ENCODE results near the gene EFHC1. TPM values are rescaled to one million over a fixed set of nuclear protein-coding genes. Genes with fewer than 3 reads are reported as not detected.
A peak's percentile ranks its signal among the peaks of the same experiment; 100 is the strongest.

Gene EFHC1
- total RNA-seq, 1 donor from 2014 or later: 14.1 TPM

DNA sequence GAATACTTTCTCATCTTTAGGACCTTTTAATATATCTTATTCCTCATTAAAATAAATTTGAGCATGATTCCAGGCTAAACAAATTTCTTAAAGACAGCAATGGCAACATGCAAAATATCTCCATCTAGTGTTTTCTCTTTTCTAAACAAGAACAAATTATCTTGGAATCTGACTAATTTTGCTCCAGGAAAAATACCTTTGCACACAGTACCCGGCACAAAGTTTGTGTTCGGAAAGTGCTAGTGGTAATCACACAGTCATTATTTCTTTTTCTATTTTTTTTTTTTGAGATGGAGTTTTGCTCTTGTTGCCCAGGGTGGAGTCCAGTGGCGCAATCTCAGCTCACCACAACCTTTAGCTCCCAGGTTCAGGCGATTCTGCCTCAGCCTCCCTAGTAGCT is 8.2 kb upstream of the EFHC1 start:
- Histone ChIP-seq H3K4me3 (ENCODE audit: low read length in 3 of 3) (no peak overlapping the region), H3K4me1 (ENCODE audit: control insufficient read depth in 3 of 3, insufficient read depth in 3 of 3, low read length in 3 of 3) (peaks cover 0 to 3% (median 3%) of the 10 kb centered on the region in 3 donors), H3K36me3 (ENCODE audit: control insufficient read depth in 3 of 3, insufficient read depth in 3 of 3, low read length in 3 of 3) (no peaks in the 10 kb centered on the region), H3K9ac (ENCODE audit: low read depth in 1 of 3, low read length in 3 of 3) (no peak overlapping the region), H3K27me3 (ENCODE audit: control insufficient read depth in 3 of 3, insufficient read depth in 3 of 3, low read length in 3 of 3) (no peaks in the 10 kb centered on the region), H3K9me3 (ENCODE audit: control insufficient read depth in 3 of 3, low read length in 3 of 3) (no peaks in the 10 kb centered on the region), H3K27ac (ENCODE audit: low read depth, low read length) (no peak overlapping the region)

DNA sequence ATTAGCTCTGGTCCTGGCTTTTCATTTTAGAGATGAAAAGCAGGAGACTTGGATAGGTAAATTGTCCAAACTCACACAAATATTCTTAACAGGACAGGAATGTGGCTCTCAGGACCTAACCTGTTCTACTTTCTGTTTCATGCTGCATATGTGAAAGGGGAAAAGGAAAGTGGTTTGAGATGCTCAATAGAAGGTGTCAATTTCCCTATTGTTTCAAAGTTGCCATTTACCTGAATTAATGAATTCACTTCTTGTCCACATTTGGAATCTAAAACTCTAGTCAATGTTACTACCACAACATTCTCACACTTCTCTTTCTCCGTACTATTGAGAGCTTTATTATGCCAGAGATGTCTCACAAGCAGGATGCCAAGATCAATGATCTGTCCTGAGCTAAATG is 4.8 kb upstream of the EFHC1 start:
- Histone ChIP-seq H3K36me3 (ENCODE audit: control insufficient read depth in 3 of 3, insufficient read depth in 3 of 3, low read length in 3 of 3) (peaks cover 0 to 2% (median 0%) of the 10 kb centered on the region in 3 donors), H3K27ac (ENCODE audit: low read depth, low read length) (no peak overlapping the region), H3K9me3 (ENCODE audit: control insufficient read depth in 3 of 3, low read length in 3 of 3) (no peaks in the 10 kb centered on the region), H3K27me3 (ENCODE audit: control insufficient read depth in 3 of 3, insufficient read depth in 3 of 3, low read length in 3 of 3) (no peaks in the 10 kb centered on the region), H3K4me1 (ENCODE audit: control insufficient read depth in 3 of 3, insufficient read depth in 3 of 3, low read length in 3 of 3) (peaks cover under 1 to 20% (median 10%) of the 10 kb centered on the region in 3 donors), H3K4me3 (ENCODE audit: low read length in 3 of 3) (no peak overlapping the region), H3K9ac (ENCODE audit: low read depth in 1 of 3, low read length in 3 of 3) (no peak overlapping the region)

DNA sequence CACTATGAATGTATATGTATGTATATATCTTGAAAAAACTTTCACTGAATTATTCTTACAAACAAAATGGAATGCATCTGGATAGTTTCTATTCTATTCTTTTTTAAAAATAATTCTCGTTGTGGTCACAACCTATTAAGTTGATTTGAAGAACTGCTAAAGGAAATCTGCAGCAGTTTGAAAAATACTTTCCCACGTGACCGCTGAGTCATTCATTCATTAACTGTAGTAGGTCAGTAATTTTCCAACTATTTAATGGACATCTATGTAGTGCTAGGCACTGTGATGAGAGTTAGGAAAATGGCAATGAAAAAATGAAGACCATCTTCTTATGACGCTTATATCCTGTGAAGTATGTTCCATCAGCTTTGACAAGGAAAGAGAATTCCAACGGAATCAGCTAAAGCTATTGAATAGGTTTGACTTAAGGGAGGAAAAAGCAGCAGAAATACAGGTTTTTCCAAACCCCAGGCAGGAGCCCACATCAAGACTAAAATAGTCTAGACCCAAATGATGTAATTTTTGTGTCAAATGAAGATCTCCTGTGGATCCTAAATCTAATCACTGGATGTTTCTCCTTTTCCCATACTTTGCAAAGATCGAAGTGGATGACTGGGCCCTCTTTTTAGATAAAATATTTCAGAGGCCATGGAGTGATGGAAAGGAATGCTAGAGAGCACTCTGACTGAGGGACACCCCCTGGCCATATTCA is 4.1 kb upstream of the EFHC1 start:
- H3K9me3 ChIP-seq (ENCODE audit: control insufficient read depth in 3 of 3, low read length in 3 of 3): no peaks in the 10 kb centered on the region
- no peak overlapping the region for H3K4me3 ChIP-seq (ENCODE audit: low read length in 3 of 3)
- H3K27me3 ChIP-seq (ENCODE audit: control insufficient read depth in 3 of 3, insufficient read depth in 3 of 3, low read length in 3 of 3): no peaks in the 10 kb centered on the region
- H3K36me3 ChIP-seq (ENCODE audit: control insufficient read depth in 3 of 3, insufficient read depth in 3 of 3, low read length in 3 of 3): peaks cover 0 to 2% (median 0%) of the 10 kb centered on the region in 3 donors
- H3K9ac ChIP-seq (ENCODE audit: low read depth in 1 of 3, low read length in 3 of 3): no peak overlapping the region
- H3K27ac ChIP-seq (ENCODE audit: low read depth, low read length): no peak overlapping the region
- H3K4me1 ChIP-seq (ENCODE audit: control insufficient read depth in 3 of 3, insufficient read depth in 3 of 3, low read length in 3 of 3): peaks cover 8 to 27% (median 18%) of the 10 kb centered on the region in 3 donors

DNA sequence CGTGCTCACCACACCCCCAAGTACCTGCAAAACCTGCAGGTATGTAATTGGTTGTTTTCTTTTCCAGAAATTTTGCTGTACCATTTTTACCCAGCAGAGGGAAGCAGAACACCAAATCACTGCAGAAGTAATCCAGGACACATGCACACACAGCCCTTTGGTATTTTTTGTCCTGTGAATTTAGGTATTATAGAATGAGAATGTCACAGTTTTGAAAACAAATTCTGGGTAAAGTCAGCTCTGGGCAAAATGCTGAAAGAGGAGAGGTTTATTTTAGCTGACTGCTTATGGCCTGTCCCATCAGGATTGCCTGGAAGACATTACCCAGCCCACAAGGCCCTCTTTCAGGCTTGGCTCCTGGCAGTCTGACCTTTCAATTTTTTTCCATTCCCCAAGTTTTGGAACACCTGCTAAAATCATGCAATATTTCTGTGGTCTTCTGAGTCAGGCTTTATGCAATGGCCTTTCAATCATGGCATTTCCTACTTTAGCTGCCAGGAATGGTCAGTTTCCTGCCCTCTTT is 3.5 kb upstream of the EFHC1 start:
- Histone ChIP-seq H3K27ac (ENCODE audit: low read depth, low read length) (no peak overlapping the region), H3K27me3 (ENCODE audit: control insufficient read depth in 3 of 3, insufficient read depth in 3 of 3, low read length in 3 of 3) (no peaks in the 10 kb centered on the region), H3K36me3 (ENCODE audit: control insufficient read depth in 3 of 3, insufficient read depth in 3 of 3, low read length in 3 of 3) (peaks cover 0 to 2% (median 0%) of the 10 kb centered on the region in 3 donors), H3K9ac (ENCODE audit: low read depth in 1 of 3, low read length in 3 of 3) (no peak overlapping the region), H3K4me1 (ENCODE audit: control insufficient read depth in 3 of 3, insufficient read depth in 3 of 3, low read length in 3 of 3) (peaks cover 10 to 27% (median 19%) of the 10 kb centered on the region in 3 donors), H3K4me3 (ENCODE audit: low read length in 3 of 3) (no peak overlapping the region), H3K9me3 (ENCODE audit: control insufficient read depth in 3 of 3, low read length in 3 of 3) (no peaks in the 10 kb centered on the region)

GRCh38 chr6:52417675-52418111 is 2.4 kb upstream of the EFHC1 start:
- no peak overlapping the region for H3K9ac ChIP-seq (ENCODE audit: low read depth in 1 of 3, low read length in 3 of 3)
- peak overlapping the region; percentile 65 for H3K27ac ChIP-seq (ENCODE audit: low read depth, low read length)
- H3K4me3 ChIP-seq (ENCODE audit: low read length in 3 of 3): no peak overlapping the region
- peaks cover 10 to 27% (median 19%) of the 10 kb centered on the region in 3 donors for H3K4me1 ChIP-seq (ENCODE audit: control insufficient read depth in 3 of 3, insufficient read depth in 3 of 3, low read length in 3 of 3)
- peaks cover 0 to 2% (median 0%) of the 10 kb centered on the region in 3 donors for H3K36me3 ChIP-seq (ENCODE audit: control insufficient read depth in 3 of 3, insufficient read depth in 3 of 3, low read length in 3 of 3)
- no peaks in the 10 kb centered on the region for H3K27me3 ChIP-seq (ENCODE audit: control insufficient read depth in 3 of 3, insufficient read depth in 3 of 3, low read length in 3 of 3)
- no peaks in the 10 kb centered on the region for H3K9me3 ChIP-seq (ENCODE audit: control insufficient read depth in 3 of 3, low read length in 3 of 3)

DNA sequence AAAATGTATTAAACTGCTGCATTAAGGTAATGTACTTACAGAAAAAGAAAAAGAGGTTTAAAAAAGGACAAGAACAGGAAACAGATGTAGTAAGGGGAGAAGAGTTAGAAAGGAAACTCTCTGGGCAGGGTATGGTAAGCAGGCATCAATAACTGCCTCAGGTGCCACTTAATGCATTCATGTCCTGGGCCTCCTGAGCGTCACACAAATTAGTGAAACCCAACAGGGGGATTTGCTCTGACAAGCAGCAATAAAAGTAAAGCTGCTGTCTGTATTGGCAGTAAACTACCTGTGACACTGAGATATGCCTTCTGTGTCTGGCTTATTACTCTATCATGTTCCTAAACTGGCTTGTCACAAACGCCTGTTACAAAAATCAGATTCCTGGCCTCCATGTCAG is 1.5 kb upstream of the EFHC1 start:
- Histone ChIP-seq H3K4me1 (ENCODE audit: control insufficient read depth in 3 of 3, insufficient read depth in 3 of 3, low read length in 3 of 3) (peaks cover 10 to 27% (median 19%) of the 10 kb centered on the region in 3 donors), H3K9ac (ENCODE audit: low read depth in 1 of 3, low read length in 3 of 3) (no peak overlapping the region), H3K27me3 (ENCODE audit: control insufficient read depth in 3 of 3, insufficient read depth in 3 of 3, low read length in 3 of 3) (no peaks in the 10 kb centered on the region), H3K36me3 (ENCODE audit: control insufficient read depth in 3 of 3, insufficient read depth in 3 of 3, low read length in 3 of 3) (peaks cover 0 to 2% (median 0%) of the 10 kb centered on the region in 3 donors), H3K9me3 (ENCODE audit: control insufficient read depth in 3 of 3, low read length in 3 of 3) (no peaks in the 10 kb centered on the region), H3K4me3 (ENCODE audit: low read length in 3 of 3) (no peak overlapping the region), H3K27ac (ENCODE audit: low read depth, low read length) (no peak overlapping the region)

- Histone ChIP-seq H3K9ac (ENCODE audit: low read depth in 1 of 3, low read length in 3 of 3) (peak overlapping the region; percentile 81 to 89 (median 83)), H3K4me1 (ENCODE audit: control insufficient read depth in 3 of 3, insufficient read depth in 3 of 3, low read length in 3 of 3) (peaks cover 10 to 27% (median 19%) of the 10 kb centered on the region in 3 donors), H3K9me3 (ENCODE audit: control insufficient read depth in 3 of 3, low read length in 3 of 3) (no peaks in the 10 kb centered on the region), H3K27me3 (ENCODE audit: control insufficient read depth in 3 of 3, insufficient read depth in 3 of 3, low read length in 3 of 3) (no peaks in the 10 kb centered on the region), H3K4me3 (ENCODE audit: low read length in 3 of 3) (peak overlapping the region; percentile 96 to 100 (median 100)), H3K27ac (ENCODE audit: low read depth, low read length) (peak overlapping the region; percentile 84), H3K36me3 (ENCODE audit: control insufficient read depth in 3 of 3, insufficient read depth in 3 of 3, low read length in 3 of 3) (peaks cover 0 to 2% (median 0%) of the 10 kb centered on the region in 3 donors)
Observed at GRCh38 chr6:52420668-52421358, 671 bp downstream of the EFHC1 start.

DNA sequence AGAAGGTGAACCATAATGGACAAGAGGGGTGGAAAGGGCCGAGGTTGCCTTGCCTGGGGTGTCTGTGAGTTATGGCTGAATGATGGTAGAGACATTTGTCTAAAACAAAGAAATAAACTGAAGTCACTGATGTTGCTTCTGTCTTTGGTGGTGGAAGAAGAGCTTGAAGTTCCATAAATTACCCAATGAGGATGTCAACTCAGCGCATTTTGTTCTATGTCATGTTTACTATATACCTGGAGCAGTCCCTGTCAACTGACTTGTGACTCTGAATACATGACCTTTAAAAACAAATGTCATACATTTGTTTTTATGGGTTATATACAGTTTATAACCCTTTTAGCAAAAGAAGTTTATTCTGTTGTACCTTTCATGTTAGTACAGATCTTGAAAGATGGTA is 2.0 kb downstream of the EFHC1 start:
- Histone ChIP-seq H3K27ac (ENCODE audit: low read depth, low read length) (no peak overlapping the region), H3K9ac (ENCODE audit: low read depth in 1 of 3, low read length in 3 of 3) (no peak overlapping the region)

GRCh38 chr6:52423448-52423847 is 3.3 kb downstream of the EFHC1 start:
- H3K4me1 ChIP-seq (ENCODE audit: control insufficient read depth in 3 of 3, insufficient read depth in 3 of 3, low read length in 3 of 3): peaks cover 10 to 18% (median 14%) of the 10 kb centered on the region in 3 donors
- H3K9ac ChIP-seq (ENCODE audit: low read depth in 1 of 3, low read length in 3 of 3): no peak overlapping the region
- peak overlapping the region; percentile 6 for H3K27ac ChIP-seq (ENCODE audit: low read depth, low read length)
- no peak overlapping the region for H3K4me3 ChIP-seq (ENCODE audit: low read length in 3 of 3)
- H3K27me3 ChIP-seq (ENCODE audit: control insufficient read depth in 3 of 3, insufficient read depth in 3 of 3, low read length in 3 of 3): no peaks in the 10 kb centered on the region
- no peaks in the 10 kb centered on the region for H3K9me3 ChIP-seq (ENCODE audit: control insufficient read depth in 3 of 3, low read length in 3 of 3)
- peaks cover 0 to 2% (median 0%) of the 10 kb centered on the region in 3 donors for H3K36me3 ChIP-seq (ENCODE audit: control insufficient read depth in 3 of 3, insufficient read depth in 3 of 3, low read length in 3 of 3)

More for the DNA sequence above, 2.0 kb downstream of the EFHC1 start:
- Histone ChIP-seq H3K4me1 (ENCODE audit: control insufficient read depth in 3 of 3, insufficient read depth in 3 of 3, low read length in 3 of 3) (peaks cover 10 to 21% (median 14%) of the 10 kb centered on the region in 3 donors), H3K4me3 (ENCODE audit: low read length in 3 of 3) (no peak overlapping the region), H3K9me3 (ENCODE audit: control insufficient read depth in 3 of 3, low read length in 3 of 3) (no peaks in the 10 kb centered on the region), H3K27me3 (ENCODE audit: control insufficient read depth in 3 of 3, insufficient read depth in 3 of 3, low read length in 3 of 3) (no peaks in the 10 kb centered on the region), H3K36me3 (ENCODE audit: control insufficient read depth in 3 of 3, insufficient read depth in 3 of 3, low read length in 3 of 3) (peaks cover 0 to 2% (median 0%) of the 10 kb centered on the region in 3 donors)

DNA sequence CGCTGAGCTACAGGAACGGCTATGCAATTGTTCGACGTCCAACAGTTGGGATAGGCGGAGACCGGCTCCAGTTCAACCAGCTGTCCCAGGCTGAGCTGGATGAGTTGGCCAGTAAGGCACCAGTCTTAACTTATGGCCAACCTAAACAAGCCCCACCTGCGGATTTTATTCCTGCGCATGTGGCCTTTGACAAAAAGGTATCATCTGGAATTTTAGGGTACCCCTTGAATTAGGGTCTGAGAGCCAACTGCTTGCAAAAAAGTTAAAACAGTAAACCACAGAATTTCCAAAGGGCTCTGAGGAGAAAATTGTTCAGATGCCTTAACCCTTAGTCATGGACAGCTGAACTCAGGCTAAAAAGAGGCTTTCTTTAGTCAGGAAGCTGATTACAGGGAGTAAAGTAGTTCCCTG is 3.8 kb downstream of the EFHC1 start:
- Histone ChIP-seq H3K9me3 (ENCODE audit: control insufficient read depth in 3 of 3, low read length in 3 of 3) (no peaks in the 10 kb centered on the region), H3K9ac (ENCODE audit: low read depth in 1 of 3, low read length in 3 of 3) (no peak overlapping the region), H3K27me3 (ENCODE audit: control insufficient read depth in 3 of 3, insufficient read depth in 3 of 3, low read length in 3 of 3) (no peaks in the 10 kb centered on the region), H3K4me1 (ENCODE audit: control insufficient read depth in 3 of 3, insufficient read depth in 3 of 3, low read length in 3 of 3) (peaks cover 10 to 18% (median 14%) of the 10 kb centered on the region in 3 donors), H3K27ac (ENCODE audit: low read depth, low read length) (peak overlapping the region; percentile 6), H3K36me3 (ENCODE audit: control insufficient read depth in 3 of 3, insufficient read depth in 3 of 3, low read length in 3 of 3) (peaks cover 0 to 2% (median 0%) of the 10 kb centered on the region in 3 donors), H3K4me3 (ENCODE audit: low read length in 3 of 3) (no peak overlapping the region)
